Measurements from ENCODE around the gene C2orf78.

- TF ChIP-seq CTCF (IDR thresholded peaks at IDR 0.05; ENCODE audit: insufficient read depth, low read length, poor library complexity, severe bottlenecking) (no peak), EZH2phosphoT487 (conservative IDR thresholded peaks at IDR 0.05; ENCODE audit: low read length) (no peak)
Measured at GRCh38 chr2:73821227-73821626, 37.2 kb downstream of the C2orf78 start.

Measured in SU-DHL-6 (cell line).